NCI-H82 (cell line): ENCODE measurements around the gene CCSER2.
A peak's percentile ranks its signal among the peaks of the same experiment; 100 is the strongest.
"Not testable (repeated sequence)": the region's sequence is repeated elsewhere in the genome, so short reads cannot be mapped to it uniquely, and the experiment has no call there.

Experiments used
- DNase-seq: peaks from one replicate; lab custom pipeline; 2025; lab: John Stamatoyannopoulos, UW

CCSER2 gene

GRCh38 chr10:84311576-84311975 is 16.8 kb upstream of the CCSER2 start:
- no peak for DNase-seq

GRCh38 chr10:84312816-84313215 is 15.6 kb upstream of the CCSER2 start:
- no peak for DNase-seq

- no peak for DNase-seq
These were observed 14.1 kb upstream of the CCSER2 start for GRCh38 chr10:84314275-84314674.

- DNase-seq: no peak
These were observed 11.2 kb upstream of the CCSER2 start for GRCh38 chr10:84317174-84317573.

GRCh38 chr10:84321902-84322301 is 6.5 kb upstream of the CCSER2 start:
- DNase-seq: no peak

DNA sequence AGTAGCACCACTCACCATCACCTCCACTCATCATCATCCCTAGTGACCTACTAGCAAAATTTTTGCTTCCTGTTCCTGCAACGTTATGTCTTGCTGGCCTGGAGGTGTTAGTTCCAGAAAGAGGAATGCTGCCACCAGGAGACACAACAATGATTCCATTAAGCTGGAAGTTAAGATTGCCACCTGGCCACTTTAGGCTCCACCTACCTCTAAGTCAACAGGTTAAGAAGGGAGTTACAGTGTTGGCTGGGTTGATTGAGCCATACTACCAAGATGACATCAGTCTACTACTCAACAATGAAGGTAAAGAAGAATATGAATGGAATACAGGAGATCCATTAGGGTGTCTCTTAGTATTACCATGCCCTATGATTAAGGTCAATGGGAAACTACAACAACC is 4.8 kb upstream of the CCSER2 start:
- not testable (repeated sequence) for DNase-seq

- DNase-seq: not testable (repeated sequence)
These were observed 1.4 kb upstream of the CCSER2 start for GRCh38 chr10:84326995-84327394.

DNA sequence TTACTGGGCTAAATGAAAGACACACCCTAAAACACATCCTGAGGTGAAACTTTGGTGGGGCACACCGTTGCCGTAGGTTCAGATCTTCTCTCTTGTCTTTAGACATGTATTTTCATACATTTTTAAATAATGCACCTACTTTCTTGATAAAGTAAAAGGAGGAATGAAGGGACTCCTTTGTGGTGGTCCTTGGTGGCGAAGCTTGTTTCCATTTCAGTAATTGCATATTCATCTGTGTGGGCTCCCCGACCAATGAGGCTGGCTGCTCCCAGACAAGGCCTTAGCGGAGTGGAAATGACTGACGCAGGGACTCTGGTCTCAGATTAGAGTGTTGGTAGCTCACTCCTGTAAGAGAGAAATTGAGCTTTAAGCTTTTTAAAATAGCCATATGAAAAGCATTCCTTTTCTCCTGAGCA is 815 bp downstream of the CCSER2 start:
- peak; percentile 66 for DNase-seq

- DNase-seq: no peak
These were observed 1.7 kb downstream of the CCSER2 start for GRCh38 chr10:84329986-84330651.

DNA sequence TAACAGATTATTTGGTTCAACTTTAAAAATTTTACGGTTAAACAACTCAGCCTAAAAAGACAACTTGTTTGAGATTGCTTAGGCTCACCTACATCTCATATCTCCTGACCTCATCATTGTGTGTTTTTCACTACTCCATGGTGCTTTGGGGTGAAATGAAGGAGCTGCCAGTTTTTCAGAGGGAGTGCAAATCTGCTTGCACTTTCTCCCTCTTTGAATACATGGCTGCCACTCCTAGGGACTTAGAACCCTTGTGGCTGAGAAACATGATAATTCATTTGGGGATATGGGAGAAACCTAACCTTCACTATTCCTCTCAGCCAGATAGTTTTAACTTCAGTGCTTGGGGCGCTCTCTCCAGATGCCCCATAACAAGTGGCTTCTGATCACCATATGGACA is 2.7 kb downstream of the CCSER2 start:
- peak; percentile 50 for DNase-seq

- peak; percentile 77 for DNase-seq
These were observed 5.6 kb downstream of the CCSER2 start for GRCh38 chr10:84333864-84334451.

- no peak for DNase-seq
These were observed 6.4 kb downstream of the CCSER2 start for GRCh38 chr10:84334811-84335210.

- DNase-seq: no peak
These were observed 7.1 kb downstream of the CCSER2 start for GRCh38 chr10:84335516-84335915.

DNA sequence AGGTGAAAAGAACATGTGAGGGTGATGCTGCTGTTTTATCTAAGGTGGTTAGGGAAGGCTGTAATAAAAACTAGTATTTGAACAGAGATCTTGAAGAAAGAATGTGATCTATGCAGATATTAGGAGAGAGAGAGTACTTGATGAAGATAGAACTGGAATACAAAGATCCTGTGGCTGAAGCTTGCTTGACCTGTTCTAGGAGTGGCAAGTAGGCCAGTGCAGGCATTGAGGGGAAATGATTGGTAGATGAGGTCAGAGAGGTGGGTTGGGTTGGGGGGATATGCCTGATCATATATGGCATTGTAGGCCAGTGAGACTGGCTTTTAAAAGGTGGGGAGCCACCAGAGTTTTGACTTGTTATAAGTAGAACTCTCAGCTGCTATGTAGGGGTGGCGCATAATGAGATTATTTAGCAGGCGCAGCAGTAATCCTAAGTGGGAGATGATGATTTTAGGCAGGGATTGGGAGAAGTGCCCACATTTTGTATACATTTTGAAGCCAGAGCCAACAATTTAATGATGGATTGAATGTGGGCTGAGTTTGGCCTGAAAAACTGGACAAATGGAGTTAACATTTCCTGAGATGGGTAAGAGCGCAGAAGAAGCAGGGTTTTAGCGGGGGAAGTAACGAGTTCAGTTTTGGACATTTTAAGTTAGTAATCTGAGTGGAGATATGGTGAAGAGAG is 8.2 kb downstream of the CCSER2 start:
- peak; percentile 42 for DNase-seq

DNA sequence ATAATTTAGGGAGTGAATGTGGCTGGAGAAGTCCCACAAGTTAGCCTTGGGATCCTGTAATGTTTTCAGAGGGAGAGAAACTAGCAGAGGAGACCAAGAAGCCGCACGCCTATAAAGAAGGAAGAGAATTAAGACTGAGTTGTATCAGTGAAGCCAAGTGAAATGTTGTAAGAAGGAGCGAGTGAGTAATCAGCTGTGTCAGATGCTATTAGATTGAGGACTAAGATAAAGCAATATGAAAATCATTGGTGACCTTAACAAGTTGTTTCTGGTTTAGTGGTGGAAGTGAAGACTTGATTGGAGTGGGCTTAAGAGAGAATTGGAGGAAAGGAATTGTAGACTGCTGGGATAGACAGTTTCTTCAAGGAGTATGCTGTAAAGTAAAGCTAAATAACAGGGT is 8.8 kb downstream of the CCSER2 start:
- no peak for DNase-seq

DNA sequence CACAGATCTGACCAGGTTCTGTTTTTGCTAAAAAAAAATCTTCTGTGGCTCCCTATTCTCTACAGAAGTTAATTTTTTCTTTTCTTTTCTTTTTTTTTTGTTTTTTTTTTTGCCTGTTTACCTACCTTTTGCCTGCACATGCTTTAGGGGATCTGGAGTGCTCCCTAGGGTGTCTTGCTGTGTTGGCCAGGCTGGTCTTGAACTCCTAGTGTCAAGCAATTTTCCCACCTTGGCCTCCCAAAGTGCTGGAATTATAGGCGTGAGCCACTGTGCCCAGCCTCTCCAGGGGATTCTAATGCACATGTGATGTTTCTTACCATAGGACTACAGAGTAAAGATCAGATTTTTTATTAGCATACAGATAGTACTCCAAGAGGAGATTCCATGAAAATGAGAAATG is 10.6 kb downstream of the CCSER2 start:
- no peak for DNase-seq

- DNase-seq: no peak
These were observed 11.8 kb downstream of the CCSER2 start for GRCh38 chr10:84340187-84340586.

DNA sequence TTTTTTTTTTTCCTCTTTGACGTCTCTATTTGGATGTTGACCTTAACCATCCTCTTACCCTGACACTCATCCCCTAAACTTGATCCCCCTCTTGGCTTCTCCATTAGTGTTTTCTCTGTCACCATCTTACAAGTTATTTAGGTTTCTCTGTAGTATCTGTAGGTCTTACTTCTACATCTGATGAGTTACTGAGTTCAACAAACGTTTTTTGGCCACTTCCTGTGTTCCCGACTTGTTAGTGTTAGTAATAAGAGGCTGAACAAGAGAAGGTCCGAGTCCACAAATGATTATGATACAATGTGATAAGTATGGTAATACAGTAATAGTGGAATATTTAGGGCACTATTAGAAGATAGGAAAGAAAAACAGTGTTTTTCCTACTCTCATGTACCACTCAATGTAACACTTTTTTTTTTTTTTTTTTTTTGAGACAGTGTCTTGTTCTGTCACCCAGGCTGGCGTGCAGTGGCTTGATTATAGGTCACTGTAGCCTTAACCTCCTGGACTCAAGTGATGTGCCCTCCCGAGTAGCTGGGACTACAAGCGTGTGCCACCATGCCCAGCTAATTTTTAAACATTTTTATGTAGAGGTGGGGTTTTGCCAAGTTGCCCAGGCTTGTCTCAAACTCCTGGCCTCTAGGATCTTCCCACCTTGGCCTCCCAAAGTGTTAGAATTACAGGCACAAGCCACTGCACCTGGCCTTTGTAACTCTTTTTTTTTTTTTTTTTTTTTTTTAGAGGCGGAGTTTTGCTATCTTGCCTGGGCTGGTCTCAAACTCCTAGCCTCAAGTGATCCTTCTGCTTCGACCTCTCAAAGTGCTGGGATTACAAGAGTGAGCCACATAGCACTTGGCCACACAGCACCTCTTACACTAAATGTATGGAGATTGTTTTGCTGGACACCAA is 12.5 kb downstream of the CCSER2 start:
- DNase-seq: no peak

- DNase-seq: no peak
These were observed 13.1 kb downstream of the CCSER2 start for GRCh38 chr10:84341538-84341856.

DNA sequence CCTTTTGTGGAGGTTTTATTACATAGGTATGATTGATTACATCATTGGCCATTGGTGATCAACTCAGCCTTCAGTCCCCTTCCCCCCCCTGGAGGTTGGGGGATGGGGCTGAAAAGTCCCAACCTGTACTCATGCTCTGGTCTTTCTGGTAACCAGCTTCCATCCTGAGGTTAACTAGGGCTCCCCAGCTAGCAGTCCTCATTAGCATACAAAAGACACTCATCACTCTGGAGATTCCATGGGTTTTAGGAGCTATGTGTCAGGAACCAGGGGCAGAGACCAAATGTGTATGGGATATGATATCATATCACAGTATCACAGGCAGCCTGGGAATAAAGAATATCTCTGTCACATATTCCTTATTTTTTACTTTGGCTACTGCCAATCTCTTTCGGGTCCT is 13.6 kb downstream of the CCSER2 start:
- DNase-seq: no peak

GRCh38 chr10:84342584-84342983 is 14.2 kb downstream of the CCSER2 start:
- no peak for DNase-seq

- no peak for DNase-seq
These were observed 15.4 kb downstream of the CCSER2 start for GRCh38 chr10:84343831-84344230.

GRCh38 chr10:84344526-84344925 is 16.1 kb downstream of the CCSER2 start:
- no peak for DNase-seq
